Effector memory CD4-positive, alpha-beta T cell (primary cell): ENCODE measurements around the gene AHCTF1.
A peak's percentile ranks its signal among the peaks of the same experiment; 100 is the strongest.

Experiments used
- DNase-seq, 3 donors: peaks; one replicate each; pipeline ENCODE4 v3.0.0-alpha.2; 2020
- H3K27ac ChIP-seq: 2 replicates; pipeline ENCODE4 v1.7.0; 2013; ENCODE audit warnings: mild to moderate bottlenecking, low read length, moderate library complexity; ENCODE audit not compliant: insufficient read depth, poor library complexity, severe bottlenecking
- H3K27me3 ChIP-seq: replicated peaks from 2 replicates; pipeline ENCODE4 v1.7.0; 2013; ENCODE audit warnings: mild to moderate bottlenecking, low read length; ENCODE audit not compliant: insufficient read depth, control insufficient read depth, poor library complexity, severe bottlenecking
- H3K36me3 ChIP-seq: 2 replicates; pipeline ENCODE4 v1.7.0; 2013; ENCODE audit warnings: mild to moderate bottlenecking, low read length, moderate library complexity; ENCODE audit not compliant: control insufficient read depth, insufficient read depth
- H3K4me1 ChIP-seq: 2 replicates; pipeline ENCODE4 v1.7.0; 2013; ENCODE audit warnings: low read length, mild to moderate bottlenecking; ENCODE audit not compliant: control insufficient read depth, insufficient read depth, poor library complexity, severe bottlenecking
- H3K4me3 ChIP-seq: 2 replicates; pipeline ENCODE4 v1.7.0; 2013; ENCODE audit warnings: low read length, low read depth, mild to moderate bottlenecking; ENCODE audit not compliant: insufficient read depth, poor library complexity, severe bottlenecking
- H3K9me3 ChIP-seq: 2 replicates; pipeline ENCODE4 v1.7.0; 2013; ENCODE audit warnings: mild to moderate bottlenecking, low read length, moderate library complexity; ENCODE audit not compliant: control insufficient read depth
- total RNA-seq, 3 donors: gene quantifications; one replicate each; lab custom pipeline; 2026; lab: John Stamatoyannopoulos, UW

Gene AHCTF1
- total RNA-seq = 110 to 143 (median 111) reads per million in 3 donors

DNA sequence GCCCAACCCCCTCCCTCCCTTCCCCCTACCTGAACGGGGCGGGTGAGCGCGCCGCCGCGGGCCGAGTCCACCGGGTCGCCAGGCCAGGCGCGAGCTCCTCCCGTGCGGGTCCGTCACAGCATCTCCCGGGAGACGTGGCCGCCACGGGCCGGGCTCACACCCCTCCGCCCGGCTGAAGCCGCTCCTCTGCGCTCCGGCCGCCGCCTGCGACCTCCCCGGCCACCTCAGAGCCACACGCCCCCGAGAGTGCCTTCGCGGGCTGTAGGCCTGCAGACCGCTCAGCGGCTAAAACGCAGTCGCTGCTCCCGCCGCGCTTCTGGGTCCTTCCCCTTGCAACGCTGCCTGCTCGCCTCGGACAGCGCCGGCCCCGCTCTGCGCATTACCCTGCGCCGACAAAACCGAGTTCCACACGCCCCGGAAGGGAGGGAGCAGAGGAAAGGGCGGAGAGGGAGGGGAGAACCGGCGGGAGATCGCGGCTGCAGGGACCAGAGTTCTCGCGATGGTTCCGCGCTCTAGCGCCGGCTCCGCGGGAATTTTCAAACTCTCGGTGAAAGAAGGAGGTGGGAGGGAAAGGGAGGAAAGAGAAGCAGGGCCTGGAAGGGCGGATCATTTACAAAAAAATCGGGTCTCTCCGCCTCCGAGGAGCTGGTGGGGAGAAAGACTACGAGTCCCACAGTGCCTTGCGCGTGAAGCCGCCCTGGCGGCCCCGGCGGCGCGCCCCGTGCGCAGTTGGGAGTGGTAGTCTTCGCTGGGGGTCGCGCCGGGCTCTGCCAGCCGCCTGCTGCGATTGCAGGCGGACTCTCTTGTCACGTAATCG is at the start of gene AHCTF1:
Gene AHCTF1 (minus strand): TSS at position 400 of the 817 bp plus-strand sequence. CDS start 13,578 bp downstream, outside the sequence.
- peak within 1 kb of the TSS; percentile 97 for H3K4me3 ChIP-seq
- H3K27me3 ChIP-seq = no peaks in the 10 kb centered on the region
- peak within 1 kb of the TSS; percentile 89 for H3K27ac ChIP-seq
- peak; percentile 87 to 93 (median 92) for DNase-seq
- no peaks in the 10 kb centered on the region for H3K9me3 ChIP-seq
- H3K4me1 ChIP-seq = peaks cover 11% of the 10 kb centered on the region
- no peaks in the 10 kb centered on the region for H3K36me3 ChIP-seq

DNA sequence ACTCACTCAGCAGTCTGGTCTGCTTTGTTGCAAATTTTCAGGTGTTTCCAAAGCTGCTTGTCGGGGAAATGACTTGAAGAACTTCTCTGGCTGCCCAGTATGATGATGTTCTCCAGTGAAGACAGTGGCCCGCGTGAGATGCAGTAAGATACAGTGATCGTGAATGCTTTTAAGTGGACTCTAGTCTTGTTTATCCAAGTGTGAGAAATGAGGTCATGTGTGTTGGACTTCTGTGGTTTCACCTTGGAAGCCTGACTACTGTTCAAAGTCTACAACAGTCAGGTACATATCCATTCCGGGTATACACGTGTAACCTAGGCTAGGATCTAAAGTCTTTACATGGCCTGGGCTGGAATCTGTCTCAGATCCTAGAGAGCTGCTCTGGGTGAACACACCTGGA is 47.0 kb upstream of the AHCTF1 start:
- DNase-seq = no peak

GRCh38 chr1:246978281-246978680 is 46.5 kb upstream of the AHCTF1 start:
- H3K27me3 ChIP-seq = no peaks in the 10 kb centered on the region
- H3K4me1 ChIP-seq = no peaks in the 10 kb centered on the region
- no peak overlapping the region for H3K4me3 ChIP-seq
- H3K27ac ChIP-seq = no peak overlapping the region
- DNase-seq = no peak
- no peaks in the 10 kb centered on the region for H3K36me3 ChIP-seq
- H3K9me3 ChIP-seq = no peaks in the 10 kb centered on the region

More for the DNA sequence above, 47.0 kb upstream of the AHCTF1 start:
- Histone ChIP-seq H3K36me3 (no peaks in the 10 kb centered on the region), H3K27me3 (no peaks in the 10 kb centered on the region), H3K27ac (no peak overlapping the region), H3K9me3 (peaks cover 1% of the 10 kb centered on the region), H3K4me3 (no peak overlapping the region), H3K4me1 (no peaks in the 10 kb centered on the region)

GRCh38 chr1:246971969-246972368 is 40.2 kb upstream of the AHCTF1 start:
- no peak overlapping the region for H3K4me3 ChIP-seq
- H3K36me3 ChIP-seq = no peaks in the 10 kb centered on the region
- H3K27me3 ChIP-seq = no peaks in the 10 kb centered on the region
- H3K4me1 ChIP-seq = no peaks in the 10 kb centered on the region
- no peak for DNase-seq
- no peak overlapping the region for H3K27ac ChIP-seq
- no peaks in the 10 kb centered on the region for H3K9me3 ChIP-seq

GRCh38 chr1:246971090-246971721 is 39.5 kb upstream of the AHCTF1 start:
- no peaks in the 10 kb centered on the region for H3K36me3 ChIP-seq
- H3K27me3 ChIP-seq = no peaks in the 10 kb centered on the region
- DNase-seq = peak in 2 of 3 donors; percentile 5 to 8
- H3K27ac ChIP-seq = no peak overlapping the region
- no peaks in the 10 kb centered on the region for H3K4me1 ChIP-seq
- H3K4me3 ChIP-seq = no peak overlapping the region
- H3K9me3 ChIP-seq = no peaks in the 10 kb centered on the region

GRCh38 chr1:246969621-246970020 is 37.9 kb upstream of the AHCTF1 start:
- Histone ChIP-seq H3K4me1 (no peaks in the 10 kb centered on the region), H3K27ac (no peak overlapping the region), H3K9me3 (no peaks in the 10 kb centered on the region), H3K27me3 (no peaks in the 10 kb centered on the region), H3K4me3 (no peak overlapping the region), H3K36me3 (no peaks in the 10 kb centered on the region)
- no peak for DNase-seq

DNA sequence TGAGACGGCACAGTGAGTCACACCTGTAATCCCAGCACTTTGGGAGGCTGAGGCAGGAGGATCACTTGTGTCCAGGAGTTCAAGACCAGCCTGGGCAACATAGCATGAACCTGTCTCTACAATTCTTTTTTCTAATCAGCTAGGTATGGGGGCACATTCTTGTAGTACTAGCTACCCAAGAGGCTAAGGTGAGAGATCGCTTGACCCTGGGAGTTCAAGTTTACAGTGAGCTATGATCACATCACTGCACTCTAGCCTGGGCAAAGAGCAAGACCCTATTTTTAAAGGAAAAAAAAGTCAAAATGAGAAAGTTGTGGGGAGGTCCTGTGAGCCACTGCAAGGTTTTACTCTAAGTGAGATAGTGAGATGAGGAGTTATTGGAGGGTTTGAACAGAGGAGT is 34.8 kb upstream of the AHCTF1 start:
- Histone ChIP-seq H3K27me3 (no peaks in the 10 kb centered on the region), H3K36me3 (no peaks in the 10 kb centered on the region), H3K9me3 (no peaks in the 10 kb centered on the region), H3K4me3 (no peak overlapping the region), H3K27ac (no peak overlapping the region), H3K4me1 (no peaks in the 10 kb centered on the region)
- DNase-seq = no peak

DNA sequence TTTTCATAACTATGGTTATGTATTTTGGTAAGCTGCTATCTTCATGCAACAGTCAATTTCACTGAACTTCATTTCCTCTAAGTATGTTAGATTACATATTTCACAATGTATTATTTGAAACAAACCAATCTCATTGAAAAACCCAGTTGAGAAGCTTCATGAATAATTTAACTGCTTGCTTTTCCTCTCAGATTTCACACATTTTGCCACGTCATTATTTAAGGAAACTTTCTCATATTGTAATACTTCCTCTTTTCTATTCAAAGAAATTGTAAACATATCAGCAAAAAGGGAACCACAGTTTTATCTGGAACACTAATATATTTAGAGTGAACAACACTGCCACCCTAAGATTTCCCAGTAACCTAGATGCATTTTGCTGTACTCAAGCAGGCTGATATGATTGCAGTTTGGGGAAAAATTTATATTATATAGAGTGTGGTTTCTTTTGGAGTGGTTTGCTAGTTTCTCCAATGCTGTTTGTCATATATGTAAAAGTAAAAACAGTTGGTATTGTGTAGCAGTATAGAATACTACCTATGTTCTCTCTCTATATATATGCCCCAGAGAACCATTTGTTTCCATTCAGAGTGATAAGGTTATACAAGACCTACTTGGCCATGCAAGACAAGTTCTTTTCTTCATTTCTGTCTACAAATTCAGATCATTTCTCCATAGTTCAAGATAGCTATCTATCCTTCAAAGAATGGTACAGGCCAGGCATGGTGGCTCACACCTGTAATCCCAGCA is 28.4 kb upstream of the AHCTF1 start:
- Histone ChIP-seq H3K4me1 (no peaks in the 10 kb centered on the region), H3K4me3 (no peak overlapping the region), H3K27me3 (no peaks in the 10 kb centered on the region), H3K27ac (no peak overlapping the region), H3K36me3 (no peaks in the 10 kb centered on the region), H3K9me3 (no peaks in the 10 kb centered on the region)
- no peak for DNase-seq

- no peak for DNase-seq
- H3K36me3 ChIP-seq = no peaks in the 10 kb centered on the region
Observed at GRCh38 chr1:246954126-246954525, 22.4 kb upstream of the AHCTF1 start.

More at GRCh38 chr1:246954126-246954525, 22.4 kb upstream of the AHCTF1 start:
- Histone ChIP-seq H3K27me3 (no peaks in the 10 kb centered on the region), H3K9me3 (no peaks in the 10 kb centered on the region), H3K4me1 (no peaks in the 10 kb centered on the region), H3K4me3 (no peak overlapping the region), H3K27ac (no peak overlapping the region)
